IMR-90 (cell line): Measurements from ENCODE around the gene AHCYL2. TPM values are rescaled to one million over a fixed set of nuclear protein-coding genes. Genes with fewer than 3 reads are reported as not detected.
"Not testable (repeated sequence)": the region's sequence is repeated elsewhere in the genome, so short reads cannot be mapped to it uniquely, and the experiment has no call there.

Experiments
- ATAC-seq: fragments of 200-7000 bp; cut with Tn5 transposase; 2 replicates; pipeline ENCODE4 v1.9.1; 2020; ENCODE audit warnings: low read depth, mild to moderate bottlenecking, moderate library complexity
- BruUV-seq: library from RNA; stranded (reverse); fragments of 400-500 nt; replicated peaks from 2 replicates; lab custom pipeline; 2021; lab: Mats Ljungman, UMichigan
- CTCF ChIA-PET: fragments of 300-600 bp; formaldehyde crosslinking; extraction: SDS; loops from one replicate; lab custom pipeline; 2021; ENCODE audit warnings: antibody characterized with exemption; lab: Yijun Ruan, JAX
- POLR2A ChIA-PET: fragments of 300-600 bp; sonication (Branson Sonifier 250); formaldehyde crosslinking; loops from one replicate; lab custom pipeline; 2022; ENCODE audit warnings: antibody characterized with exemption; ENCODE audit not compliant: unreplicated experiment; lab: Charles Lee
- DNase-seq: peaks from one replicate; pipeline ENCODE4 v3.0.0; 2013
- H2AFZ ChIP-seq: replicated peaks from 2 replicates; pipeline ENCODE3; 2013; ENCODE audit warnings: low read length, mild to moderate bottlenecking; ENCODE audit not compliant: poor library complexity
- H2AK5ac ChIP-seq: 2 replicates; pipeline ENCODE4 v1.6.1; 2013; ENCODE audit warnings: low read depth, low read length, inconsistent platforms
- H2AK9ac ChIP-seq: replicated peaks from 2 replicates; pipeline ENCODE3; 2013; ENCODE audit warnings: mild to moderate bottlenecking, low read depth, low read length, moderate library complexity; ENCODE audit not compliant: poor library complexity
- H2BK120ac ChIP-seq: 2 replicates; pipeline ENCODE4 v1.6.1; 2013; ENCODE audit warnings: low read depth, low read length, inconsistent platforms
- H2BK15ac ChIP-seq: 3 replicates; pipeline ENCODE4 v1.6.1; 2013; ENCODE audit warnings: low read depth, low read length, inconsistent platforms
- H2BK20ac ChIP-seq: 2 replicates; pipeline ENCODE4 v1.6.1; 2013; ENCODE audit warnings: low read depth, mild to moderate bottlenecking, inconsistent platforms, low read length, moderate library complexity
- H2BK5ac ChIP-seq: 2 replicates; pipeline ENCODE4 v1.6.1; 2013; ENCODE audit warnings: mild to moderate bottlenecking, low read depth, low read length, inconsistent platforms; ENCODE audit not compliant: poor library complexity, severe bottlenecking
- H3K14ac ChIP-seq: replicated peaks from 2 replicates; pipeline ENCODE4 v1.6.1; 2013; ENCODE audit warnings: low read depth, low read length, inconsistent platforms
- H3K18ac ChIP-seq: 2 replicates; pipeline ENCODE4 v1.6.1; 2013; ENCODE audit warnings: low read depth, low read length, control low read depth
- H3K23ac ChIP-seq: 2 replicates; pipeline ENCODE4 v1.6.1; 2013; ENCODE audit warnings: low read depth, low read length, inconsistent platforms
- H3K27ac ChIP-seq: 2 replicates; pipeline ENCODE4 v1.5.1; 2013; ENCODE audit warnings: mild to moderate bottlenecking, control low read depth, low read length; ENCODE audit not compliant: insufficient read depth
- H3K27me3 ChIP-seq: 2 replicates; pipeline ENCODE4 v1.6.1; 2013; ENCODE audit warnings: low read length; ENCODE audit not compliant: control insufficient read depth, insufficient read depth
- H3K36me3 ChIP-seq: 2 replicates; pipeline ENCODE4 v1.6.1; 2013; ENCODE audit warnings: low read length, mixed read lengths; ENCODE audit not compliant: control insufficient read depth, insufficient read depth
- H3K4ac ChIP-seq: 2 replicates; pipeline ENCODE4 v1.6.1; 2013; ENCODE audit warnings: low read depth, low read length, inconsistent platforms
- H3K4me1 ChIP-seq: 2 replicates; pipeline ENCODE4 v1.6.1; 2013; ENCODE audit warnings: low read length, mixed read lengths; ENCODE audit not compliant: control insufficient read depth, insufficient read depth
- H3K4me2 ChIP-seq: 2 replicates; pipeline ENCODE4 v1.6.1; 2013; ENCODE audit warnings: low read depth, mild to moderate bottlenecking, control low read depth, low read length, moderate library complexity
- H3K4me3 ChIP-seq: 2 replicates; pipeline ENCODE4 v1.5.1; 2013; ENCODE audit warnings: low read depth, mild to moderate bottlenecking, control low read depth, low read length, moderate library complexity; ENCODE audit not compliant: insufficient read depth
- H3K56ac ChIP-seq: 2 replicates; pipeline ENCODE4 v1.6.1; 2013; ENCODE audit warnings: low read length, inconsistent platforms; ENCODE audit not compliant: insufficient read depth; ENCODE audit errors: extremely low read depth
- H3K79me1 ChIP-seq, 2 experiments: 2 replicates each; pipeline ENCODE4 v1.6.1; 2013; ENCODE audit warnings: low read length in 2 of 2, inconsistent platforms in 1 of 2, low read depth in 1 of 2
- H3K9ac ChIP-seq: 2 replicates; pipeline ENCODE4 v1.6.1; 2013; ENCODE audit warnings: low read depth, low read length, control low read depth
- H3K9me1 ChIP-seq: 2 replicates; pipeline ENCODE4 v1.6.1; 2013; ENCODE audit warnings: low read length, inconsistent platforms; ENCODE audit not compliant: insufficient read depth
- H3K9me3 ChIP-seq: 2 replicates; pipeline ENCODE4 v1.6.1; 2013; ENCODE audit warnings: low read length; ENCODE audit not compliant: control insufficient read depth, insufficient read depth
- H4K20me1 ChIP-seq: 2 replicates; pipeline ENCODE4 v1.6.1; 2013; ENCODE audit warnings: low read length, inconsistent platforms; ENCODE audit not compliant: insufficient read depth
- H4K5ac ChIP-seq: 2 replicates; pipeline ENCODE4 v1.6.1; 2013; ENCODE audit warnings: mild to moderate bottlenecking, low read depth, low read length, control low read depth
- H4K8ac ChIP-seq, 2 experiments: 2 replicates each; pipeline ENCODE4 v1.6.1; 2013; ENCODE audit warnings: low read depth in 2 of 2, low read length in 2 of 2, control low read depth in 1 of 2, inconsistent platforms in 1 of 2
- H4K91ac ChIP-seq: 2 replicates; pipeline ENCODE4 v1.6.1; 2013; ENCODE audit warnings: low read depth, low read length, inconsistent platforms; ENCODE audit not compliant: insufficient read depth
- CEBPB ChIP-seq: IDR thresholded peaks from 2 replicates; pipeline ENCODE4 v1.6.1; 2012; ENCODE audit warnings: low read depth, low read length, improper control_type of control experiment
- FOS ChIP-seq: fragments of 150-350 bp; IDR thresholded peaks from 2 replicates; pipeline ENCODE4 v1.6.1; 2016; ENCODE audit warnings: low read depth, low read length
- MAFK ChIP-seq: IDR thresholded peaks from 2 replicates; pipeline ENCODE4 v1.6.1; 2012; ENCODE audit warnings: low read depth, low read length, improper control_type of control experiment
- MAZ ChIP-seq: IDR thresholded peaks from 2 replicates; pipeline ENCODE4 v1.6.1; 2012; ENCODE audit warnings: low read depth, mild to moderate bottlenecking, low read length, improper control_type of control experiment, moderate library complexity, borderline replicate concordance
- MXI1 ChIP-seq: IDR thresholded peaks from 2 replicates; pipeline ENCODE4 v1.6.1; 2012; ENCODE audit warnings: low read depth, mild to moderate bottlenecking, low read length, moderate library complexity, borderline replicate concordance
- RCOR1 ChIP-seq: IDR thresholded peaks from 2 replicates; pipeline ENCODE4 v1.6.1; 2012; ENCODE audit warnings: mild to moderate bottlenecking, low read length, improper control_type of control experiment; ENCODE audit not compliant: insufficient replicate concordance
- RFX5 ChIP-seq: IDR thresholded peaks from 2 replicates; pipeline ENCODE4 v1.8.0; 2012; ENCODE audit warnings: low read depth, mild to moderate bottlenecking, low read length, moderate library complexity
- WGBS, 2 experiments: methylation state at CpG; one replicate each; pipeline versions ENCODE4 v1.1.5 to v1.1.7; 2013; ENCODE audit warnings: missing lambda C conversion rate in 2 of 2; ENCODE audit not compliant: insufficient read length in 1 of 2; ENCODE audit errors: extremely low coverage in 2 of 2; 5-methylcytosine and 5-hydroxymethylcytosine counted together
- dilution Hi-C: fragments of 300-500 bp; cut with HindIII; formaldehyde crosslinking; loops from one replicate; pipeline ENCODE4 v1.14.3; 2018; ENCODE audit warnings: low sequenced_read_pairs; ENCODE audit not compliant: unreplicated experiment
- in situ Hi-C: fragments of 300-500 bp; cut with MboI; formaldehyde crosslinking; loops from 3 replicates; pipeline ENCODE4 v1.14.3; 2019; ENCODE audit warnings: low sequenced_read_pairs, inconsistent platforms, mixed read lengths
- intact Hi-C: fragments of 100-400 bp; cut with micrococcal nuclease; formaldehyde crosslinking; loops from 2 replicates; pipeline ENCODE4 v1.10.0; 2022
- polyA plus RNA-seq, 3 experiments: library from polyadenylated mRNA; depleted of rRNA; stranded (reverse); fragments of >200 nt; gene quantifications; 2 replicates each; pipeline ENCODE4 v1.2.3, GENCODE V29; 2012; ENCODE audit warnings: low replicate concordance in 1 of 3
- total RNA-seq: library from RNA; depleted of rRNA; stranded (reverse); fragments of >200 nt; gene quantifications from 2 replicates; pipeline ENCODE4 v1.2.3, GENCODE V29; 2012

The AHCYL2 gene
- total and polyA plus RNA-seq, 2 of the 4 experiments (the other 2 are of a cell fraction) = 5.7 to 7.6 TPM

- Histone ChIP-seq H3K36me3 (peaks cover 34% of the 10 kb centered on the region), H4K5ac (no peak overlapping the region), H2BK5ac (no peak overlapping the region), H3K23ac (no peak overlapping the region), H3K4ac (no peak overlapping the region), H3K56ac (no peak overlapping the region), H2AK5ac (no peak overlapping the region), H3K79me1 (no peaks in the 10 kb centered on the region), H3K9me1 (no peaks in the 10 kb centered on the region), H3K9me3 (no peaks in the 10 kb centered on the region), H2AFZ (peak overlapping the region; percentile 46), H3K4me3 (no peak overlapping the region), H2BK20ac (no peak overlapping the region), H3K4me1 (no peaks in the 10 kb centered on the region), H2AK9ac (no peak overlapping the region), H3K27ac (no peak overlapping the region), H2BK15ac (no peak overlapping the region), H4K8ac (no peak overlapping the region), H2BK120ac (no peak overlapping the region), H4K91ac (no peak overlapping the region), H3K4me2 (no peak overlapping the region), H3K27me3 (no peaks in the 10 kb centered on the region), H3K9ac (no peak overlapping the region), H3K14ac (no peak overlapping the region), H4K20me1 (no peaks in the 10 kb centered on the region), H3K18ac (no peak overlapping the region)
- DNase-seq = no peak
- 78% methylated on average over 10 of the region's 15 CpGs; no CpG with 5 or more reads in 1 of the 2 experiments for WGBS, 2 experiments
- no TSS peak for BruUV-seq
- CTCF ChIA-PET = interaction anchor here (0.6 to 1.7 kb wide), 3 partner anchors 50 to 430 kb away, joined by 3 to 6 read pairs (median 4); no protein-coding TSS in a partner anchor
- in situ Hi-C loops (loop anchor here (10.0 kb wide), 1 partner anchor 431 kb away; no protein-coding TSS in a partner anchor), intact Hi-C loops (no loop called here), dilution Hi-C loops (no loop called here)
- TF ChIP-seq RCOR1 = no peak
- TF ChIP-seq CEBPB = no peak
- TF ChIP-seq MXI1 = no peak
- no peak for TF ChIP-seq MAFK
- no peak for TF ChIP-seq FOS
- no peak for TF ChIP-seq RFX5
- TF ChIP-seq MAZ = no peak
- ATAC-seq = no peak
- POLR2A ChIA-PET = no interaction called here
Observed at GRCh38 chr7:129213828-129214227, 11.0 kb upstream of the AHCYL2 start.

GRCh38 chr7:129215691-129216090, 9.1 kb upstream of the AHCYL2 start:
- CTCF ChIA-PET, intact Hi-C loops, H3K14ac ChIP-seq, H3K18ac ChIP-seq, H3K9me1 ChIP-seq, H3K9ac ChIP-seq, H4K5ac ChIP-seq, H2BK15ac ChIP-seq, H3K4ac ChIP-seq, DNase-seq, H3K9me3 ChIP-seq, H4K20me1 ChIP-seq, H3K56ac ChIP-seq, H2AK9ac ChIP-seq, H2AK5ac ChIP-seq, H3K4me1 ChIP-seq, H2AFZ ChIP-seq, H3K4me2 ChIP-seq, H3K23ac ChIP-seq, H4K8ac ChIP-seq, H2BK120ac ChIP-seq, H3K27ac ChIP-seq, H4K91ac ChIP-seq, ATAC-seq, H3K4me3 ChIP-seq, POLR2A ChIA-PET, H3K79me1 ChIP-seq, H3K27me3 ChIP-seq, H2BK5ac ChIP-seq, dilution Hi-C loops, H2BK20ac ChIP-seq, BruUV-seq: not testable (repeated sequence)
- WGBS, 2 experiments = 100% methylated on average over 5 of the region's 15 CpGs; no CpG with 5 or more reads in 1 of the 2 experiments
- H3K36me3 ChIP-seq = peaks cover 22% of the 10 kb centered on the region; the same call in 1 of the 2 replicates
- in situ Hi-C loops = loop anchor here (5.0 to 10.0 kb wide), 2 partner anchors 257 to 429 kb away; no protein-coding TSS in a partner anchor
